ENCODE data around the gene SH2B3. TPM values are rescaled to one million over a fixed set of nuclear protein-coding genes. Genes with fewer than 3 reads are reported as not detected.

SH2B3 gene
- total and polyA plus RNA-seq, 2 of the 13 experiments (the other 11 are each of a cell fraction or from before 2014, with no cell fraction given): 6.8 to 6.9 TPM

- H3K79me2 ChIP-seq (ENCODE audit: insufficient read depth, low read length): peaks cover 2% of the 10 kb centered on the region
- H3K4me2 ChIP-seq (ENCODE audit: low read depth, low read length): no peak overlapping the region
- H3K9me3 ChIP-seq (ENCODE audit: low read length): no peaks in the 10 kb centered on the region
- DNase-seq (ENCODE audit: low spot score): no peak
- intact Hi-C loops (cut with micrococcal nuclease; ENCODE audit: unreplicated experiment) (no loop called here), in situ Hi-C loops (cut with HindIII; ENCODE audit: extremely low pct_ligation_motif_present, low pct_unique_long_range_greater_than_20kb) (no loop called here)
- no TSS peak for BruUV-seq (replicated peaks)
- no peak overlapping the region for H3K4me3 ChIP-seq (replicated peaks in 1 of 3; ENCODE audit: insufficient read depth in 1 of 3, low read depth in 2 of 3, low read length in 3 of 3)
- ChIA-PET CTCF (ENCODE audit: low intra/inter-chr PET ratio, low total read pairs) (no interaction called here), POLR2A (no interaction called here)
- H3K9ac ChIP-seq (ENCODE audit: insufficient read depth, low read depth, low read length): no peak overlapping the region
- no peaks in the 10 kb centered on the region for H3K27me3 ChIP-seq (ENCODE audit: control insufficient read depth in 1 of 2, insufficient read depth in 2 of 2, low read length in 2 of 2)
- no peak overlapping the region for H3K27ac ChIP-seq (ENCODE audit: extremely low read length, insufficient read depth, low read length)
- no peak overlapping the region for H2AFZ ChIP-seq (ENCODE audit: low read length)
- peaks cover 2 to 38% of the 10 kb centered on the region in 2 experiments; a peak in 4 of 5 replicates for H3K36me3 ChIP-seq (replicated peaks in 1 of 2; ENCODE audit: control insufficient read depth in 1 of 2, insufficient read depth in 2 of 2, low read length in 2 of 2)
- peaks cover 19% of the 10 kb centered on the region for H3K4me1 ChIP-seq (ENCODE audit: insufficient read depth, low read length)
- TF ChIP-seq NR2C2 (CRISPR knock-in tag; IDR thresholded peaks at IDR 0.05; ENCODE audit: borderline replicate concordance): 0 out of 2 replicates have a peak, but pooled peaks have one; percentile 42
- TF ChIP-seq, protein P1, sequence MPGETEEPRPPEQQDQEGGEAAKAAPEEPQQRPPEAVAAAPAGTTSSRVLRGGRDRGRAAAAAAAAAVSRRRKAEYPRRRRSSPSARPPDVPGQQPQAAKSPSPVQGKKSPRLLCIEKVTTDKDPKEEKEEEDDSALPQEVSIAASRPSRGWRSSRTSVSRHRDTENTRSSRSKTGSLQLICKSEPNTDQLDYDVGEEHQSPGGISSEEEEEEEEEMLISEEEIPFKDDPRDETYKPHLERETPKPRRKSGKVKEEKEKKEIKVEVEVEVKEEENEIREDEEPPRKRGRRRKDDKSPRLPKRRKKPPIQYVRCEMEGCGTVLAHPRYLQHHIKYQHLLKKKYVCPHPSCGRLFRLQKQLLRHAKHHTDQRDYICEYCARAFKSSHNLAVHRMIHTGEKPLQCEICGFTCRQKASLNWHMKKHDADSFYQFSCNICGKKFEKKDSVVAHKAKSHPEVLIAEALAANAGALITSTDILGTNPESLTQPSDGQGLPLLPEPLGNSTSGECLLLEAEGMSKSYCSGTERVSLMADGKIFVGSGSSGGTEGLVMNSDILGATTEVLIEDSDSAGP (CRISPR knock-in tag; IDR thresholded peaks at IDR 0.05; ENCODE audit: borderline replicate concordance): no peak
- peak; percentile 9; the same call in 1 of the 3 replicates for ATAC-seq
- 100% methylated on average over 3 of the region's 11 CpGs for WGBS (ENCODE audit: low lambda C conversion rate)
- H4K20me1 ChIP-seq (ENCODE audit: insufficient read depth, low read length): no peaks in the 10 kb centered on the region
- FAIRE-seq: no peak
These were observed 18.6 kb downstream of the SH2B3 start for GRCh38 chr12:111424189-111424792.

DNA sequence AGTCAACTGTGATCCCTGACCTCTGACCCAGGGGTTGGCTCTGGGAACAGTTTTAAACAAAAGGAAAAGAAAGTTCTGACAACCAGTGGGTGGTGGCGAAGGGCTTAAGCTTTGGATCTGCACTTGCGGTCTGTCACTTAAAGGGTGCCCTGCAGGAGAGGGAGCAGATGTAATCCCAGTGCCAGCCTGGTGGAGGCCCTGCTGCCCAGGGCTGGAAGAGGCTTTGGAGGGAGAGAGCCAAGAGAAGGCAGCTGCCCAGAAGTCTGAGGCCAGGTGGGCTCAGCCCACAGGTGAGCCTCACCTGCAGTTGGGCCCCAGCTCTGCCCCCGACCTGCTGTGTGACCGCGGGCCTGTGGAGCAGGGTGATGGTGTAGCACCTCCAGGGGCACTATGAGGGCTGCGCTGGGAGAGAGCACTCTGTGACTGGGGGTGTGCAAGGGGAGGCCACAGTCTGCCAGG, 19.1 kb downstream of the SH2B3 start:
- peaks cover 2 to 34% of the 10 kb centered on the region in 2 experiments; a peak in 4 of 5 replicates for H3K36me3 ChIP-seq (replicated peaks in 1 of 2; ENCODE audit: control insufficient read depth in 1 of 2, insufficient read depth in 2 of 2, low read length in 2 of 2)
- H3K9ac ChIP-seq (ENCODE audit: insufficient read depth, low read depth, low read length): no peak overlapping the region
- H3K79me2 ChIP-seq (ENCODE audit: insufficient read depth, low read length): peaks cover 2% of the 10 kb centered on the region
- H3K4me1 ChIP-seq (ENCODE audit: insufficient read depth, low read length): peaks cover 19% of the 10 kb centered on the region
- FAIRE-seq: no peak
- no peaks in the 10 kb centered on the region for H4K20me1 ChIP-seq (ENCODE audit: insufficient read depth, low read length)
- BruUV-seq (replicated peaks): no TSS peak
- peak; percentile 62 for ATAC-seq
- no peaks in the 10 kb centered on the region for H3K27me3 ChIP-seq (ENCODE audit: control insufficient read depth in 1 of 2, insufficient read depth in 2 of 2, low read length in 2 of 2)
- no peak overlapping the region for H3K4me2 ChIP-seq (ENCODE audit: low read depth, low read length)
- 82% methylated on average over 3 of the region's 6 CpGs for WGBS (ENCODE audit: low lambda C conversion rate)
- ChIA-PET POLR2A (no interaction called here), CTCF (ENCODE audit: low intra/inter-chr PET ratio, low total read pairs) (no interaction called here)
- H3K27ac ChIP-seq (ENCODE audit: extremely low read length, insufficient read depth, low read length): no peak overlapping the region
- no peak for DNase-seq (ENCODE audit: low spot score)
- no peak overlapping the region for H3K4me3 ChIP-seq (replicated peaks in 1 of 3; ENCODE audit: insufficient read depth in 1 of 3, low read depth in 2 of 3, low read length in 3 of 3)
- intact Hi-C loops (cut with micrococcal nuclease; ENCODE audit: unreplicated experiment): no loop called here
- no peaks in the 10 kb centered on the region for H3K9me3 ChIP-seq (ENCODE audit: low read length)
- H2AFZ ChIP-seq (ENCODE audit: low read length): no peak overlapping the region
- in situ Hi-C loops (cut with HindIII; ENCODE audit: extremely low pct_ligation_motif_present, low pct_unique_long_range_greater_than_20kb): no loop called here
- TF ChIP-seq ZNF678 (CRISPR knock-in tag; IDR thresholded peaks at IDR 0.05): no peak
- no peak for TF ChIP-seq MYC (CRISPR knock-in tag; IDR thresholded peaks at IDR 0.05; ENCODE audit: borderline replicate concordance)
- TF ChIP-seq SNAI1 (CRISPR knock-in tag; IDR thresholded peaks at IDR 0.05; ENCODE audit: borderline replicate concordance): no peak
- no peak for TF ChIP-seq ZNF781 (CRISPR knock-in tag; IDR thresholded peaks at IDR 0.05; ENCODE audit: borderline replicate concordance, not compliant biosample characterization)
- TF ChIP-seq NFE2L2 (IDR thresholded peaks at IDR 0.05; ENCODE audit: low read length): no peak
- peak; percentile 18 for TF ChIP-seq HNRNPLL (IDR thresholded peaks at IDR 0.05; ENCODE audit: low read depth, low read length, poor library complexity, severe bottlenecking)
- TF ChIP-seq NR2F6 (IDR thresholded peaks at IDR 0.05): 0 out of 2 replicates have a peak, but pooled peaks have one; percentile 35
- TF ChIP-seq NR2F6 (CRISPR knock-in tag; IDR thresholded peaks at IDR 0.05): no peak
- TF ChIP-seq NR2C2 (CRISPR knock-in tag; IDR thresholded peaks at IDR 0.05; ENCODE audit: borderline replicate concordance): peak; percentile 15; the same call in 1 of the 2 replicates
- no peak for TF ChIP-seq ZNF260 (CRISPR knock-in tag; IDR thresholded peaks at IDR 0.05; ENCODE audit: borderline replicate concordance, low read depth)
- no peak for TF ChIP-seq ETV6 (CRISPR knock-in tag; conservative IDR thresholded peaks at IDR 0.05)
- no peak for TF ChIP-seq PCBP2 (optimal IDR thresholded peaks at IDR 0.05; ENCODE audit: low read depth, low read length, poor library complexity, severe bottlenecking)
- TF ChIP-seq IRF1 (CRISPR knock-in tag; IDR thresholded peaks at IDR 0.05; ENCODE audit: low read depth): no peak
- no peak for TF ChIP-seq ZNF782 (CRISPR knock-in tag; IDR thresholded peaks at IDR 0.05; ENCODE audit: borderline replicate concordance)
- no peak for TF ChIP-seq ZNF577 (CRISPR knock-in tag; IDR thresholded peaks at IDR 0.05; ENCODE audit: borderline replicate concordance, low read depth)

Measured in HepG2 (cell line).